H1 (cell line): ENCODE results near the gene SMYD3. TPM values are rescaled to one million over a fixed set of nuclear protein-coding genes. Genes with fewer than 3 reads are reported as not detected.

Source experiments
- CTCF ChIA-PET: fragments of 300-600 bp; sonication (Branson Sonifier 250); formaldehyde crosslinking; loops from one replicate; lab custom pipeline; 2021; ENCODE audit not compliant: partially characterized antibody; lab: Charles Lee
- POLR2A ChIA-PET: fragments of 300-600 bp; sonication (Branson Sonifier 250); formaldehyde crosslinking; loops from one replicate; lab custom pipeline; 2021; ENCODE audit warnings: inconsistent platforms; ENCODE audit not compliant: partially characterized antibody; lab: Charles Lee
- DNase-seq, 2 experiments: peaks; one replicate each; pipeline versions ENCODE4 v3.0.0 to v3.0.0-alpha.2; 2010 to 2022; ENCODE audit warnings: low spot score in 2 of 2, low read depth in 1 of 2, mixed read lengths in 1 of 2
- FAIRE-seq: peaks from 2 replicates; lab custom pipeline; 2011; peaks lifted over from hg19 to GRCh38; lab: Jason Lieb, UNC
- H2AFZ ChIP-seq: 2 replicates; pipeline ENCODE4 v1.8.1; 2012; ENCODE audit warnings: low read length, inconsistent platforms
- H2AK5ac ChIP-seq: 2 replicates; pipeline ENCODE4 v1.6.1; 2013; ENCODE audit warnings: low read depth, low read length
- H2BK120ac ChIP-seq: replicated peaks from 2 replicates; pipeline ENCODE3; 2013; ENCODE audit warnings: low read depth, low read length, inconsistent platforms
- H2BK12ac ChIP-seq: 2 replicates; pipeline ENCODE4 v1.6.1; 2013; ENCODE audit warnings: low read depth, low read length
- H2BK15ac ChIP-seq: 2 replicates; pipeline ENCODE4 v1.6.1; 2013; ENCODE audit warnings: low read length
- H2BK20ac ChIP-seq: 2 replicates; pipeline ENCODE4 v1.6.1; 2013; ENCODE audit warnings: low read length
- H2BK5ac ChIP-seq: 2 replicates; pipeline ENCODE4 v1.6.1; 2013; ENCODE audit warnings: low read depth, low read length
- H3K14ac ChIP-seq: 2 replicates; pipeline ENCODE4 v1.6.1; 2013; ENCODE audit warnings: inconsistent platforms; ENCODE audit not compliant: insufficient read length
- H3K18ac ChIP-seq: 2 replicates; pipeline ENCODE4 v1.6.1; 2013; ENCODE audit warnings: low read length; ENCODE audit errors: extremely low read depth
- H3K23ac ChIP-seq: 2 replicates; pipeline ENCODE4 v1.6.1; 2013; ENCODE audit warnings: inconsistent platforms; ENCODE audit not compliant: insufficient read length
- H3K23me2 ChIP-seq: 2 replicates; pipeline ENCODE4 v1.6.1; 2013; ENCODE audit warnings: low read depth, low read length
- H3K27ac ChIP-seq: 2 replicates; pipeline ENCODE4 v1.6.1; 2011; ENCODE audit warnings: low read depth, low read length, inconsistent platforms
- H3K27me3 ChIP-seq, 4 experiments: replicated peaks in 1 of 4; 1 replicate in 1 of 4; 2 replicates in 3 of 4; pipeline versions ENCODE4 v1.6.1 to v1.8.1; 2011 to 2013; ENCODE audit warnings: low read length in 3 of 4, mild to moderate bottlenecking in 3 of 4, inconsistent platforms in 2 of 4, mixed read lengths in 2 of 4, moderate library complexity in 1 of 4; ENCODE audit not compliant: control insufficient read depth in 3 of 4, insufficient read depth in 3 of 4; ENCODE audit errors: extremely low read depth in 1 of 4
- H3K36me3 ChIP-seq, 4 experiments: 2 replicates each; pipeline versions ENCODE4 v1.6.1 to v1.8.1; 2011 to 2013; ENCODE audit warnings: mild to moderate bottlenecking in 4 of 4, low read length in 3 of 4, moderate library complexity in 2 of 4, control low read depth in 1 of 4, inconsistent platforms in 1 of 4; ENCODE audit not compliant: insufficient read depth in 4 of 4, control insufficient read depth in 2 of 4
- H3K4ac ChIP-seq: replicated peaks from 2 replicates; pipeline ENCODE3; 2013; ENCODE audit warnings: low read length, low read depth, mixed read lengths, inconsistent platforms; ENCODE audit not compliant: insufficient read length
- H3K4me1 ChIP-seq, 4 experiments: replicated peaks in 1 of 4; 1 replicate in 1 of 4; 2 replicates in 3 of 4; pipeline versions ENCODE4 v1.6.1 to v1.8.1; 2011 to 2013; ENCODE audit warnings: low read length in 3 of 4, inconsistent platforms in 2 of 4, mixed read lengths in 1 of 4; ENCODE audit not compliant: insufficient read depth in 4 of 4, control insufficient read depth in 3 of 4
- H3K4me2 ChIP-seq, 2 experiments: 2 replicates each; pipeline versions ENCODE4 v1.6.1 to v1.8.1; 2011 to 2013; ENCODE audit warnings: low read depth in 2 of 2, low read length in 2 of 2, control low read depth in 1 of 2, inconsistent platforms in 1 of 2, mild to moderate bottlenecking in 1 of 2; ENCODE audit not compliant: insufficient read depth in 1 of 2
- H3K4me3 ChIP-seq, 4 experiments: fragments of 200-600, 300-600 bp in 1 of 4; sonication (generic), shearing (Covaris generic), sonication (Bioruptor Twin) in 1 of 4; 2 replicates each; pipeline versions ENCODE4 v1.5.1 to v1.8.1; 2011 to 2016; ENCODE audit warnings: low read length in 4 of 4, low read depth in 3 of 4, control low read depth in 2 of 4, inconsistent platforms in 2 of 4, mild to moderate bottlenecking in 2 of 4, mixed read lengths in 1 of 4, moderate library complexity in 1 of 4; ENCODE audit not compliant: insufficient read depth in 2 of 4; ENCODE audit errors: extremely low read depth in 1 of 4
- H3K56ac ChIP-seq: replicated peaks from 2 replicates; pipeline ENCODE3; 2013; ENCODE audit warnings: low read depth, mild to moderate bottlenecking, mixed read lengths, low read length, inconsistent platforms; ENCODE audit not compliant: insufficient read length
- H3K79me1 ChIP-seq: 2 replicates; pipeline ENCODE4 v1.6.1; 2013; ENCODE audit warnings: low read depth, low read length, control low read depth
- H3K79me2 ChIP-seq, 2 experiments: 2 replicates each; pipeline versions ENCODE4 v1.6.1 to v1.8.1; 2012 to 2013; ENCODE audit warnings: low read length in 2 of 2, mild to moderate bottlenecking in 2 of 2, inconsistent platforms in 1 of 2; ENCODE audit not compliant: insufficient read depth in 2 of 2, control insufficient read depth in 1 of 2
- H3K9ac ChIP-seq, 4 experiments: replicated peaks in 1 of 4; 1 replicate in 1 of 4; 2 replicates in 3 of 4; pipeline versions ENCODE4 v1.6.1 to v1.8.1; 2011 to 2013; ENCODE audit warnings: low read depth in 3 of 4, low read length in 3 of 4, control low read depth in 2 of 4, mild to moderate bottlenecking in 2 of 4, moderate library complexity in 2 of 4, inconsistent platforms in 1 of 4; ENCODE audit errors: extremely low read depth in 1 of 4
- H3K9me3 ChIP-seq, 2 experiments: 2 replicates each; pipeline versions ENCODE4 v1.6.1 to v1.8.1; 2012 to 2013; ENCODE audit warnings: mild to moderate bottlenecking in 2 of 2, moderate library complexity in 2 of 2, control low read depth in 1 of 2, inconsistent platforms in 1 of 2, low read depth in 1 of 2, low read length in 1 of 2, mixed read lengths in 1 of 2; ENCODE audit not compliant: insufficient read depth in 2 of 2
- H4K20me1 ChIP-seq, 2 experiments: replicated peaks in 1 of 2; 2 replicates each; pipeline versions ENCODE3 to v1.8.1; 2011 to 2013; ENCODE audit warnings: inconsistent platforms in 2 of 2, low read length in 2 of 2, mild to moderate bottlenecking in 1 of 2; ENCODE audit not compliant: insufficient read depth in 2 of 2, control insufficient read depth in 1 of 2
- H4K5ac ChIP-seq: 2 replicates; pipeline ENCODE4 v1.6.1; 2013; ENCODE audit warnings: low read length, low read depth, mixed read lengths, inconsistent platforms; ENCODE audit not compliant: insufficient read length
- H4K8ac ChIP-seq: 2 replicates; pipeline ENCODE4 v1.8.0; 2013; ENCODE audit warnings: mild to moderate bottlenecking, moderate library complexity, low read length, inconsistent platforms; ENCODE audit not compliant: insufficient read depth; ENCODE audit errors: extremely low read depth
- H4K91ac ChIP-seq: replicated peaks from 2 replicates; pipeline ENCODE3; 2013; ENCODE audit warnings: low read length, mixed read lengths, inconsistent platforms; ENCODE audit not compliant: insufficient read length
- CBX8 ChIP-seq: fragments of 300-800, 300-1000 bp; sonication (generic); IDR thresholded peaks from 2 replicates; pipeline ENCODE4 v1.7.1; 2016; ENCODE audit warnings: low read depth, low read length, borderline replicate concordance
- CREB1 ChIP-seq: IDR thresholded peaks from 2 replicates; pipeline ENCODE4 v1.6.1; 2012; ENCODE audit warnings: inconsistent platforms
- RFX5 ChIP-seq: IDR thresholded peaks from 2 replicates; pipeline ENCODE4 v1.6.1; 2011; ENCODE audit warnings: low read depth, low read length, improper control_type of control experiment, borderline replicate concordance
- SAP30 ChIP-seq: fragments of 300-600 bp; sonication (generic); IDR thresholded peaks from 2 replicates; pipeline ENCODE4 v1.7.1; 2012; ENCODE audit warnings: low read length, moderate library complexity, mild to moderate bottlenecking, inconsistent platforms; ENCODE audit not compliant: insufficient read depth, insufficient replicate concordance
- SIN3A ChIP-seq, 2 experiments: IDR thresholded peaks in 1 of 2; conservative IDR thresholded peaks in 1 of 2; 2 replicates each; pipeline ENCODE4 v1.6.1; 2011 to 2012; ENCODE audit warnings: low read length in 2 of 2, improper control_type of control experiment in 1 of 2, low read depth in 1 of 2, mild to moderate bottlenecking in 1 of 2
- SRF ChIP-seq: IDR thresholded peaks from 2 replicates; pipeline ENCODE4 v1.6.1; 2011; ENCODE audit warnings: mild to moderate bottlenecking, low read depth, low read length, moderate library complexity
- TAF1 ChIP-seq: IDR thresholded peaks from 2 replicates; pipeline ENCODE4 v1.6.1; 2011; ENCODE audit warnings: mild to moderate bottlenecking, low read depth, low read length
- WGBS, 2 experiments: shearing (Covaris generic) in 1 of 2; methylation state at CpG; one replicate each; pipeline versions ENCODE4 v1.1.6 to v1.1.7; 2013 to 2015; ENCODE audit warnings: low lambda C conversion rate in 2 of 2, mixed read lengths in 2 of 2, inconsistent platforms in 1 of 2, low coverage in 1 of 2, missing lambda C conversion rate in 1 of 2; ENCODE audit not compliant: insufficient replicate concordance in 2 of 2, insufficient coverage in 1 of 2, insufficient read length in 1 of 2; ENCODE audit errors: extremely low coverage in 1 of 2, missing lambda C conversion rate in 1 of 2; 5-methylcytosine and 5-hydroxymethylcytosine counted together
- polyA plus RNA-seq, 7 experiments: library from polyadenylated mRNA; depleted of rRNA in 3 of 7; stranded (reverse) in 5 of 7; unstranded in 2 of 7; fragments of >200 nt in 5 of 7; fragments of 200-250 nt in 2 of 7; gene quantifications; 1 replicate in 5 of 7; 2 replicates in 1 of 7; 4 replicates in 1 of 7; pipeline versions ENCODE4 v1.2.1 to v1.2.3, GENCODE V29; 2011 to 2013; ENCODE audit warnings: missing spikeins in 2 of 7, mixed read lengths in 2 of 7
- total RNA-seq: library from RNA; stranded (reverse); fragmentation: NEBNext Ultra II Directional; extraction: Animal tissue kit (Norgen Biotek cat#: 25700); gene quantifications from 2 replicates; pipeline ENCODE4 v1.2.1, GENCODE V29; 2021
- TF ChIP-seq, protein P1 (sequence below), 3 experiments: IDR thresholded peaks; 1 replicate in 2 of 3; 2 replicates in 1 of 3; pipeline versions ENCODE4 v1.5.1 to v1.6.1; 2011; ENCODE audit warnings: low read length in 3 of 3, mild to moderate bottlenecking in 3 of 3, inconsistent platforms in 2 of 3, low read depth in 1 of 3, moderate library complexity in 1 of 3; ENCODE audit not compliant: insufficient read depth in 1 of 3; ENCODE audit errors: control extremely low read depth in 1 of 3
- TF ChIP-seq, protein P2 (sequence below): IDR thresholded peaks from 2 replicates; pipeline ENCODE4 v1.6.1; 2011; ENCODE audit warnings: low read length, improper control_type of control experiment

The SMYD3 gene
- total and polyA plus RNA-seq, 2 of the 8 experiments (the other 6 are each of a cell fraction or from before 2014, with no cell fraction given): 17.3 to 25.4 TPM

DNA sequence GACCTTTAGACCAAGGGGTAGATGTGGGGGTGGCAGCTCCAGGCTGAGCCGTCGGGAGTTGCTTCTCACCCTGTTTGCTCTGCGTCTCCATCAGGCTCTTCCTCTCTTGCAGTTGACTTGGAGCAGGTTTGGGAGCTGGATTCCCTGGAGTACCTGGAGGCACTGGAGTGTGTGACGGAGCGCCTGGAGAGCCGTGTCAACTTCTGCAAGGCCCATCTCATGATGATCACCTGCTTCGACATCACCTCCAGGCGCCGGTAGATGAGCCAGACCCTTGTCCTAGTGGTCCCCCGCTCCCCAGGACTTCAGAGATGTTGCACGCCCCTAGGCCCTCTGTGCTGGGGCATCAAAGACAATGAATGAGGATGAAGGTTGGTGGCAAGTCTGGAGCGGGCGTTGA lies 804.7 kb downstream of the SMYD3 start:
- Histone ChIP-seq H3K23ac (no peak overlapping the region), H3K4me3 (no peak overlapping the region), H3K23me2 (no peaks in the 10 kb centered on the region), H3K56ac (no peak overlapping the region), H3K27me3 (no peaks in the 10 kb centered on the region), H3K9me3 (no peaks in the 10 kb centered on the region), H2BK20ac (no peak overlapping the region), H2BK12ac (no peak overlapping the region), H3K18ac (no peak overlapping the region), H2BK5ac (no peak overlapping the region), H3K79me2 (no peaks in the 10 kb centered on the region), H3K79me1 (no peaks in the 10 kb centered on the region), H4K20me1 (no peaks in the 10 kb centered on the region), H3K14ac (no peak overlapping the region), H3K9ac (no peak overlapping the region), H2AFZ (no peak overlapping the region), H2BK15ac (no peak overlapping the region), H4K91ac (no peak overlapping the region), H3K27ac (no peak overlapping the region), H4K5ac (no peak overlapping the region), H3K36me3 (no peaks in the 10 kb centered on the region), H2BK120ac (no peak overlapping the region), H4K8ac (no peak overlapping the region), H3K4me2 (no peak overlapping the region), H3K4ac (no peak overlapping the region), H3K4me1 (peaks cover 0 to 4% (median under 1%) of the 10 kb centered on the region in 4 experiments; a peak in 2 of 7 replicates), H2AK5ac (no peak overlapping the region)
- CTCF ChIA-PET: interaction anchor here (0.5 to 1.1 kb wide), 4 partner anchors 14 to 284 kb away, joined by 3 read pairs; no protein-coding TSS in a partner anchor
- POLR2A ChIA-PET: no interaction called here
- DNase-seq (no peak), FAIRE-seq (no peak)
- 98% methylated on average over 13 of the region's 13 CpGs; no CpG with 5 or more reads in 1 of the 2 experiments for WGBS, 2 experiments
- TF ChIP-seq, protein P1, sequence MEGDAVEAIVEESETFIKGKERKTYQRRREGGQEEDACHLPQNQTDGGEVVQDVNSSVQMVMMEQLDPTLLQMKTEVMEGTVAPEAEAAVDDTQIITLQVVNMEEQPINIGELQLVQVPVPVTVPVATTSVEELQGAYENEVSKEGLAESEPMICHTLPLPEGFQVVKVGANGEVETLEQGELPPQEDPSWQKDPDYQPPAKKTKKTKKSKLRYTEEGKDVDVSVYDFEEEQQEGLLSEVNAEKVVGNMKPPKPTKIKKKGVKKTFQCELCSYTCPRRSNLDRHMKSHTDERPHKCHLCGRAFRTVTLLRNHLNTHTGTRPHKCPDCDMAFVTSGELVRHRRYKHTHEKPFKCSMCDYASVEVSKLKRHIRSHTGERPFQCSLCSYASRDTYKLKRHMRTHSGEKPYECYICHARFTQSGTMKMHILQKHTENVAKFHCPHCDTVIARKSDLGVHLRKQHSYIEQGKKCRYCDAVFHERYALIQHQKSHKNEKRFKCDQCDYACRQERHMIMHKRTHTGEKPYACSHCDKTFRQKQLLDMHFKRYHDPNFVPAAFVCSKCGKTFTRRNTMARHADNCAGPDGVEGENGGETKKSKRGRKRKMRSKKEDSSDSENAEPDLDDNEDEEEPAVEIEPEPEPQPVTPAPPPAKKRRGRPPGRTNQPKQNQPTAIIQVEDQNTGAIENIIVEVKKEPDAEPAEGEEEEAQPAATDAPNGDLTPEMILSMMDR (IDR thresholded peaks at IDR 0.05; ENCODE audit: control extremely low read depth in 1 of 3, insufficient read depth in 1 of 3, low read depth in 1 of 3, low read length in 3 of 3): no peak
- TF ChIP-seq, protein P2, sequence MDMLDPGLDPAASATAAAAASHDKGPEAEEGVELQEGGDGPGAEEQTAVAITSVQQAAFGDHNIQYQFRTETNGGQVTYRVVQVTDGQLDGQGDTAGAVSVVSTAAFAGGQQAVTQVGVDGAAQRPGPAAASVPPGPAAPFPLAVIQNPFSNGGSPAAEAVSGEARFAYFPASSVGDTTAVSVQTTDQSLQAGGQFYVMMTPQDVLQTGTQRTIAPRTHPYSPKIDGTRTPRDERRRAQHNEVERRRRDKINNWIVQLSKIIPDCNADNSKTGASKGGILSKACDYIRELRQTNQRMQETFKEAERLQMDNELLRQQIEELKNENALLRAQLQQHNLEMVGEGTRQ: no peak
- no peak for TF ChIP-seq SAP30
- TF ChIP-seq RFX5: no peak
- TF ChIP-seq CBX8: no peak
- TF ChIP-seq SRF: no peak
- TF ChIP-seq CREB1: no peak
- no peak for TF ChIP-seq SIN3A (conservative IDR thresholded peaks at IDR 0.05 in 1 of 2, IDR thresholded peaks at IDR 0.05 in 1 of 2; ENCODE audit: low read depth in 1 of 2, low read length in 2 of 2)
- no peak for TF ChIP-seq TAF1
